GM18502 (cell line): ENCODE data around the gene FICD.
A peak's percentile ranks its signal among the peaks of the same experiment; 100 is the strongest.

Source experiments
- ATAC-seq: cut with Tn5 transposase; IDR thresholded peaks from one replicate; pipeline ENCODE4 v1.9.1; 2021; ENCODE audit warnings: mild to moderate bottlenecking; ENCODE audit not compliant: unreplicated experiment, poor library complexity

The FICD gene

DNA sequence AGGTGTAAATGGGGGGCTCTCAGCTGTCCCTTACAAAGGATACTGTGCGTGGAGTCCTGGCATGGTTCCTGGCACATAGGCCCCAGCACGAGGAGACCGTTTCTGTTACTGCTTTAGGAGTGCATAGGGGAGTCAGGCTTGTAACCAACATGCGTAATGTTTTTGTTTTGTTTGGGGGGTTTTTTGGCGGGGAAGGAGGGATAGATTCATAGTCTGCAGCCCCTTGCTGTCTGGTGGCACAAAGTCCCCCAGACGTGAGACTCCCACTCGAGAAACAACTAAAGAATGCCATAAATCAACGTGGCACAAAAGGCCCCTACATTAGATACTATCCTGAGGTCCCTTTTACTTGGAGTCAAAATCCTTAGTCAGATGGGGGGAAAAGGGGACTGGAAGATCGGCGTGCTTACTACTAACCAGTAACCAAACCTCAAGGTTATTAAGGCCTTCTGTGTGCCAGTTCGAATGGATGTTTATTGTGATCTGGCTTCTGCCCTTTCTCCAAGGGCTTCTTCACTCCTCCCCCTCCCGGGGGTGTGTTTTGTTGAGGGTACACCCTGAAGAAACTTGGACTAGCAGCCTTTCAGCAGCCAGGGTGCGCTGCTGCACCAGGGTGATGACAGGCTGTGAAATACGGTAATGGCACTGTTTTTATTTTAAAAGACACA, 48.2 kb downstream of the FICD start:
- ATAC-seq = peak; percentile 34

DNA sequence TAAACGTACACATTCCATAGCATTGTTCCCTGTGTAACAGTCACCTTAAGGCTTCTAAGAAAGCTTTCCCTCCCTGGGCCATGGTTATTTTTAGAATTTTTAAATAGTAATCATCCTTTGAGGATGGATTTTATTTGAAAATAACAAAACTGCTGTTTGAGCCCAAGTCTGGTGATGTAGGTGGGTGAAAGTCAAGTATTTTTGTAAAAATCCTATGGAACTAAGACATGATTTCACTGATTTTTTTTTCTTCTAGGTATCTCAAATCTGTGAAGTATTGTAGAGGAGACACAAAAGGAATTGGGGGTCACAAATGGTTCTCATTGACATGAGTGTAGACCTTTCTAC, 48.7 kb downstream of the FICD start:
- no peak for ATAC-seq

DNA sequence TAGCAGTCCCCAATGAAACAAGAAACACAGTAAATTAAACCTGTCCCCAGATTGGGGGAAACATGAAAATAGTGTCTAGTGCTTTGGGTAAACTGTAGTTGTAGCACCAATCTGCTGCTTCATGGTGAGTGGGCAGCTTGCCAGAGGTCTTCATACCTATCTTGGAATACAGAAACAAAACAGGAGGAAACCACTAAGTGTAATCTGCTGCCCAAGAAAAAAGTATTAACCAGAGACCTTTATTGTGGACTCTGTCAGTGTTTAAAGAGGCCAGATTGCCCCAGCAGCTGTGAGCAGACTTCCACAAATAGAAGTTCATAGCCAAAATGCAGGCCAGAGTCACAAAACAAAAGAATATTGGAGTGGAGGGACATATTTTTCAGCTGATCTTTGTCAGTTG, 49.6 kb downstream of the FICD start:
- no peak for ATAC-seq

DNA sequence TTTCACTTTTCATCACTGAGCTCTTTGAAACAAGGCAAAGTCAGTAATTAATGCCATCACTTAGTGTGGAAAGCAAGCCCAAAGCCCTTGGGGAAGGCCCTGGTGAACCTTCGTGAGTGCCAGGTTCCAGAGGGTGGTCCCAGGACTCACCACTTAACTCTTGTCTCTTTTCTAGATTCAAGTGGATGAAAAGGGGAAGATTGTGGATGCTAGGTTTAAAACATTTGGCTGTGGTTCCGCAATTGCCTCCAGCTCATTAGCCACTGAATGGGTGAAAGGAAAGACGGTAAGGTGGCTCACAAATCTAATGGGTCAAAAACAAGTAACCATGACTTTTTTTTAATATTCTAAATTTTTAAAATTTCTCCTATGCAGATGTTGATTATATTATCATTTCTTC, 50.1 kb downstream of the FICD start:
- ATAC-seq = no peak

DNA sequence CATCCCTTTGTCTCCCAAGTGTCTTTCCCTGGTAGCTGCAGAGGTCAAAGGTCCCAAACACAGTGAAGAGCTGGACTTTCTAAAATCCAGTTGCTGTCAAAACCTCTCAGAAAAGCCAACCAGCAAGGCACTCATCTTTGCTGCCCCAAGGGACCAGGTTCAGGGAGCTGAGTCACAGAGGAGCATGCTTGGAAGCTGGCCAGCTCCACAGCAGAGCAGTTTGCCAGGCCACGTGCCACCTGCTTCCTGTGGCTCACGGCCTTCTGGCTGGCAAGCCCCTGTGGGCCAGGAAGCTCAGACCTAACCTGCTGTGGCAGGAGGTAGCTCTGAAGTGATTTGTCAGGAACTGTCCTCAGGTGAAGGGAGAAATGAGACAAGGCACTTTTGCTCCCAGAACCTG, 50.9 kb downstream of the FICD start:
- ATAC-seq = no peak

DNA sequence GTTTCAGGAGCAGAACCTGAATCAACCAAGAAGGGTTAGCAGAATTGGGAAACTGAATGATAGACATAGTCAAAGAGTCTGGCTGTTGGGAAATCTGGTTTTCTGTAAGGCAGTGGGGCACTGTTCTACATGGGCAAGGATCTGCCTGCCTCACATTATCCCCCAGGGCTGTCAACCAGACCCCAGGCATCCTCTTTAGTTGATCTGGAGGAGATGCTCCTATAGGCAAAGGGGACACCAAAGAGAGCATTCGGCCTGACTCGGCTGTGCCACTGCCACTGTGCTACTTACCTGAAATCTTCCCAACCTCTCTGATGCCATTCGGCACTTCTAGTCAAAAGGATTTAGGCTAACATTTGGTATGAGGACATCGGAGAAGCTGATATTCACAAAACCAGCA, 51.4 kb downstream of the FICD start:
- no peak for ATAC-seq

DNA sequence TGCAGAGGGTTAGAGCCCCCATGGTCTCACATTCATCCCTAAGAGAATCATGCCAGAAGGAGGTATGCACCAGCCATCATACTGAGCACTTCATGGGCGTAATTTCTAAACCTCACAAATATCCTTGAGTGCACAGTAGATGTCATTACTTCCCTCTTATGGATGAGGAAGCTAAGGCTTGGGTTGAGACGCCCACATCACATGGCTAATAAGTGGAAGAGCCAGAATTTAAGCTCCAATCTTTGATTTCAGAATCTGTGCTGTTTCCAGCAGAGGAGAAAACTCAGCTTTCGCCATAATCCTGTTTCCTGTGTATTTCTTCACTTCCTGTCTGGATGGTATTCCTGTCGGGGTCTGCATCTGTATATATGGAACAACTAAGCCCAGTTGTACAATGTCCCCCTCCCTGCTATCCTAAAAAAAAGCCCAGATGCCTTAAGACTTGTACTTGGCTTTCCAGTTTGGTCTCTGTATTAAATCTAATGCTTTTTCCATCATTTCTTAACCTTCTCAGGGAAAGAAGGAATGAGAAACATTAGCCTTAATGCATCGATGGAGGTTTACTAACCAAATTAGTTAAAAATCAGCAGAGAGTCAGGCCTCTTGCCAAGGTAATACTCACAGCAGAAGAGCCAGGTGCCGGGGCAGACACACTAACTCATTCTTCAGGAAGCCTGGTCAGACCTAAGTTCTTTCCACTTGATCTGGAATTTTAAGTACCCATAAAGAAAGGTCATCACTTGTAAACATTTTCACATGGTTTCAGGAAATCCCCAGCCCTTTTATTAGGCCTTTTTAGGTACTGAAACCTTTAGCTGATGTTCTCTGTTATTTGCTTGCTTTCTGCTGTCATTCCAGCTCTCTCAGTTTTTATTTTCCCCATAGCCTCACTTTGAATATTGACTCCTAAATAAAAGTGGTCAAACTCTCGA, 52.6 kb downstream of the FICD start:
- ATAC-seq = no peak

DNA sequence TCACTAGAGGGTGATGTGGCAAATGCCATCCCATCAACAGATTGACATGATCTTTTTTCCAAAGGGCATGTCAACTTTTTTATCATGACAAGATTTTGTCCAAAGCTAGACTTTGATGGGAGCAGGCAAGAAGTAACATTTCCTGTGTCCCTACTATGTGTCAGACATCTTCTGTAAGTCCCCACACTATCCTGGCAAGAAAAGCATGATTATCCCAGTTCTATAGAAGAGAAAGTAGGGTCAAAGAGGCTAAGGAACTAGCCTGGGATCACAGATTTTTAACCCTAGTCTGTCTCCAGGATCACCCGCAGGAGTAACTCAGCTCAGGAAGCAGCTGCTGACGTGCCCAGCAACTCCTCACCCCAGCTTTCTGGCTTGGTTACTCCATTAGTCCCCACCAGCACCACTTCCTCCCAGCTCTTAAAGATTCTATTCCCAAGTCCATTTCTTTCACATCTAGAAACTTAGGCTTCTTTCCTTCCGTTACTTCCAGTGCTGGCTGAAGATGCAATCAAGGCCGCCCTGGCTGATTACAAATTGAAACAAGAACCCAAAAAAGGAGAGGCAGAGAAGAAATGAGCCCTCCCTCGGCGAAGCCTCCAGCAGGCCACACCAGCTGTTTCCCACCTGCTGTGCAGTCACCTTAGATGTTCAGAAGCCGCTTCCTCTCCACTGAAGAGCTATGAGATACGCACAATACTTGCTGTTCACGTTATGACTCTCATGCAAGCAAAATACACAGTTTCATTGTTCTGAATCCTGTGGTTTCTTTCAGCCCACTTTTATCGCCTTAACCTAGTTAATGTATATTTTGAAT, 53.5 kb downstream of the FICD start:
- ATAC-seq = peak; percentile 76
